HG02885 (cell line): Measurements from ENCODE around the gene CPSF4L.
"Not testable (repeated sequence)": the region's sequence is repeated elsewhere in the genome, so short reads cannot be mapped to it uniquely, and the experiment has no call there.

Experiments
- ATAC-seq: cut with Tn5 transposase; IDR thresholded peaks from one replicate; pipeline ENCODE4 v1.9.1; 2021; ENCODE audit warnings: mild to moderate bottlenecking; ENCODE audit not compliant: unreplicated experiment, poor library complexity

Gene CPSF4L

GRCh38 chr17:73261617-73261951 is at the start of gene CPSF4L:
Gene CPSF4L, minus strand, starts transcription at chr17:73261880. Its CDS starts 62 bp downstream, at chr17:73261818.
- no peak for ATAC-seq

- ATAC-seq = peak; percentile 3
These were observed 49.7 kb upstream of the CPSF4L start for GRCh38 chr17:73311428-73311780.

- no peak for ATAC-seq
These were observed 48.3 kb upstream of the CPSF4L start for GRCh38 chr17:73309727-73310596.

- not testable (repeated sequence) for ATAC-seq
These were observed 47.3 kb upstream of the CPSF4L start for GRCh38 chr17:73308959-73309358.

GRCh38 chr17:73308017-73308823 is 46.5 kb upstream of the CPSF4L start:
- ATAC-seq = no peak

GRCh38 chr17:73307130-73307529 is 45.5 kb upstream of the CPSF4L start:
- no peak for ATAC-seq

- no peak for ATAC-seq
These were observed 44.5 kb upstream of the CPSF4L start for GRCh38 chr17:73305845-73306836.

- ATAC-seq = no peak
These were observed 43.5 kb upstream of the CPSF4L start for GRCh38 chr17:73304971-73305812.

GRCh38 chr17:73304438-73304837 is 42.8 kb upstream of the CPSF4L start:
- ATAC-seq = no peak

GRCh38 chr17:73302189-73302588 is 40.5 kb upstream of the CPSF4L start:
- no peak for ATAC-seq

GRCh38 chr17:73301369-73301768 is 39.7 kb upstream of the CPSF4L start:
- no peak for ATAC-seq

- ATAC-seq = no peak
These were observed 38.7 kb upstream of the CPSF4L start for GRCh38 chr17:73300392-73300791.

- ATAC-seq = no peak
These were observed 36.5 kb upstream of the CPSF4L start for GRCh38 chr17:73297934-73298861.

- ATAC-seq = no peak
These were observed 31.8 kb upstream of the CPSF4L start for GRCh38 chr17:73293480-73293911.

GRCh38 chr17:73293031-73293430 is 31.4 kb upstream of the CPSF4L start:
- no peak for ATAC-seq

GRCh38 chr17:73292031-73292531 is 30.4 kb upstream of the CPSF4L start:
- no peak for ATAC-seq

GRCh38 chr17:73291260-73291801 is 29.7 kb upstream of the CPSF4L start:
- ATAC-seq = peak; percentile 93
